ENCODE measurements around the gene GPR32. TPM values are rescaled to one million over a fixed set of nuclear protein-coding genes. Genes with fewer than 3 reads are reported as not detected.

Gene GPR32
- total and polyA plus RNA-seq, 2 of the 8 experiments (the other 6 are each of a cell fraction or from before 2014, with no cell fraction given), result not detected

DNA sequence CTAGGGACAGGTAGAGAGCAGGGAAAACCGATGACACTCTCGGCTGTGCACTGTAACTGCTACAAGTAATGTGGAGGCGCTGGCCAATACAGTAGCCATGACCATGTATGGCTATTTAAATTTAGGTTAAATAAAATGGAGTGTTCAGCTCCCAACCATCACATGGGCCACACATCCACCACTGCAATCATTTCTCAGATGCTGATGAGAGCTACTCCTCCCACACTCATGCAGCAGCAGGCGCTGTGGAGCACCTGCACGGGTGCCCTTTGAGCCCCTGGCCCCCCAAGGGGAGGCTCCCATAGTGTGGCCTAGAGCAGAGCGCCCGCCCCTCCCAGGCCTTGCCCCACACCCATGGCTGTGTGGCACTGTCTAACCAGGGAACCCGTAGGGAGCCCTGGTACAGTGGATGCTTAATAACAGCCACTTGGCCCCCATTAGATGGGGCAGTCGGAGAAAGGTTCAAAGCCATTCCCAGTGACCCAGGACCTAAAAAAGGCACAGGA lies 25.9 kb downstream of the GPR32 start:
- WGBS, 2 experiments (ENCODE audit: extremely low coverage in 1 of 2, insufficient coverage in 1 of 2, insufficient read length in 1 of 2, insufficient replicate concordance in 2 of 2, low coverage in 1 of 2, low lambda C conversion rate in 2 of 2, missing lambda C conversion rate in 1 of 2), result 82% methylated on average over 9 of the region's 9 CpGs; no CpG with 5 or more reads in 1 of the 2 experiments
- peaks cover 7% of the 10 kb centered on the region for H3K79me1 ChIP-seq (ENCODE audit: low read depth, low read length)
- no peak overlapping the region for H4K5ac ChIP-seq (ENCODE audit: insufficient read length, low read depth, low read length)
- H3K9ac ChIP-seq (replicated peaks in 1 of 4; ENCODE audit: extremely low read depth in 1 of 4, low read depth in 3 of 4, low read length in 3 of 4), result no peak overlapping the region; a peak in 1 of 7 replicates
- no peak overlapping the region for H3K23ac ChIP-seq (ENCODE audit: insufficient read length)
- FAIRE-seq (no peak), DNase-seq (ENCODE audit: low read depth in 1 of 2, low spot score in 2 of 2) (no peak)
- no peak overlapping the region for H3K56ac ChIP-seq (replicated peaks; ENCODE audit: insufficient read length, low read depth, low read length)
- peaks cover 23 to 51% (median 39%) of the 10 kb centered on the region in 4 experiments; a peak in 7 of 8 replicates for H3K36me3 ChIP-seq (ENCODE audit: control insufficient read depth in 2 of 4, insufficient read depth in 4 of 4, low read length in 3 of 4)
- peaks cover 0 to 16% of the 10 kb centered on the region in 2 experiments; a peak in 2 of 4 replicates for H3K79me2 ChIP-seq (ENCODE audit: control insufficient read depth in 1 of 2, insufficient read depth in 2 of 2, low read length in 2 of 2)
- H3K4me3 ChIP-seq (ENCODE audit: extremely low read depth in 1 of 4, insufficient read depth in 2 of 4, low read depth in 3 of 4, low read length in 4 of 4), result no peak overlapping the region
- no peak overlapping the region for H2AK5ac ChIP-seq (ENCODE audit: low read depth, low read length)
- H3K4ac ChIP-seq (replicated peaks; ENCODE audit: insufficient read length, low read depth, low read length), result no peak overlapping the region
- no peak overlapping the region for H3K27ac ChIP-seq (ENCODE audit: low read depth, low read length)
- H4K20me1 ChIP-seq (replicated peaks in 1 of 2; ENCODE audit: control insufficient read depth in 1 of 2, insufficient read depth in 2 of 2, low read length in 2 of 2), result peaks cover 43 to 44% of the 10 kb centered on the region in 2 experiments
- ChIA-PET POLR2A (ENCODE audit: partially characterized antibody) (interaction anchor here (0.6 to 15.0 kb wide), 27 partner anchors 6 to 312 kb away, joined by 3 to 275 read pairs (median 6); partner anchors contain the start of genes CLEC11A, KLK1, KLK15 and KLK3), CTCF (ENCODE audit: partially characterized antibody) (interaction anchor here (0.9 to 2.3 kb wide), 10 partner anchors 10 to 412 kb away, joined by 3 to 15 read pairs (median 6); partner anchors contain the start of gene POLD1)
- H4K91ac ChIP-seq (replicated peaks; ENCODE audit: insufficient read length, low read length), result no peak overlapping the region
- H2BK5ac ChIP-seq (ENCODE audit: low read depth, low read length), result no peak overlapping the region
- no peak overlapping the region for H3K14ac ChIP-seq (ENCODE audit: insufficient read length)
- H2BK20ac ChIP-seq (ENCODE audit: low read length), result no peak overlapping the region
- no peak overlapping the region for H3K4me2 ChIP-seq (ENCODE audit: insufficient read depth in 1 of 2, low read depth in 2 of 2, low read length in 2 of 2)
- no peaks in the 10 kb centered on the region; a peak in 1 of 7 replicates for H3K27me3 ChIP-seq (replicated peaks in 1 of 4; ENCODE audit: control insufficient read depth in 3 of 4, extremely low read depth in 1 of 4, insufficient read depth in 3 of 4, low read length in 3 of 4)
- H2BK120ac ChIP-seq (replicated peaks; ENCODE audit: low read depth, low read length), result no peak overlapping the region
- H2BK12ac ChIP-seq (ENCODE audit: low read depth, low read length), result no peak overlapping the region
- no peak overlapping the region for H2AFZ ChIP-seq (ENCODE audit: low read length)
- H3K4me1 ChIP-seq (replicated peaks in 1 of 4; ENCODE audit: control insufficient read depth in 3 of 4, insufficient read depth in 4 of 4, low read length in 3 of 4), result peaks cover 0 to 14% (median 6%) of the 10 kb centered on the region in 4 experiments; a peak in 5 of 7 replicates
- 0 out of 2 replicates have a peak overlapping the region, but pooled peaks have one; percentile 14 for H3K18ac ChIP-seq (ENCODE audit: extremely low read depth, low read length)
- peak; percentile 51 to 80 for TF ChIP-seq POLR2A (IDR thresholded peaks at IDR 0.05; ENCODE audit: control extremely low read depth in 1 of 2, low read depth in 2 of 2, low read length in 2 of 2)
- peak; percentile 10 to 27; a peak in 1 of 4 replicates for TF ChIP-seq RAD21 (IDR thresholded peaks at IDR 0.05 in 1 of 2, conservative IDR thresholded peaks at IDR 0.05 in 1 of 2; ENCODE audit: low read depth in 2 of 2, low read length in 2 of 2)
- TF ChIP-seq BCL11A (IDR thresholded peaks at IDR 0.05; ENCODE audit: low read depth in 2 of 2, low read length in 2 of 2), result no peak
- TF ChIP-seq, protein P1, sequence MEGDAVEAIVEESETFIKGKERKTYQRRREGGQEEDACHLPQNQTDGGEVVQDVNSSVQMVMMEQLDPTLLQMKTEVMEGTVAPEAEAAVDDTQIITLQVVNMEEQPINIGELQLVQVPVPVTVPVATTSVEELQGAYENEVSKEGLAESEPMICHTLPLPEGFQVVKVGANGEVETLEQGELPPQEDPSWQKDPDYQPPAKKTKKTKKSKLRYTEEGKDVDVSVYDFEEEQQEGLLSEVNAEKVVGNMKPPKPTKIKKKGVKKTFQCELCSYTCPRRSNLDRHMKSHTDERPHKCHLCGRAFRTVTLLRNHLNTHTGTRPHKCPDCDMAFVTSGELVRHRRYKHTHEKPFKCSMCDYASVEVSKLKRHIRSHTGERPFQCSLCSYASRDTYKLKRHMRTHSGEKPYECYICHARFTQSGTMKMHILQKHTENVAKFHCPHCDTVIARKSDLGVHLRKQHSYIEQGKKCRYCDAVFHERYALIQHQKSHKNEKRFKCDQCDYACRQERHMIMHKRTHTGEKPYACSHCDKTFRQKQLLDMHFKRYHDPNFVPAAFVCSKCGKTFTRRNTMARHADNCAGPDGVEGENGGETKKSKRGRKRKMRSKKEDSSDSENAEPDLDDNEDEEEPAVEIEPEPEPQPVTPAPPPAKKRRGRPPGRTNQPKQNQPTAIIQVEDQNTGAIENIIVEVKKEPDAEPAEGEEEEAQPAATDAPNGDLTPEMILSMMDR (IDR thresholded peaks at IDR 0.05; ENCODE audit: control extremely low read depth in 1 of 3, insufficient read depth in 1 of 3, low read depth in 1 of 3, low read length in 3 of 3), result peak; percentile 15 to 44 (median 33); a peak in 3 of 4 replicates
- H3K9me3 ChIP-seq (ENCODE audit: insufficient read depth in 2 of 2, low read depth in 1 of 2, low read length in 1 of 2), result no peaks in the 10 kb centered on the region
- no peak overlapping the region for H4K8ac ChIP-seq (ENCODE audit: extremely low read depth, insufficient read depth, low read length)
- H3K23me2 ChIP-seq (ENCODE audit: low read depth, low read length), result no peaks in the 10 kb centered on the region
- no peak overlapping the region for H2BK15ac ChIP-seq (ENCODE audit: low read length)
